Measurements from ENCODE around the gene RHOC. TPM values are rescaled to one million over a fixed set of nuclear protein-coding genes. Genes with fewer than 3 reads are reported as not detected.
A peak's percentile ranks its signal among the peaks of the same experiment; 100 is the strongest.

Gene RHOC
- total RNA-seq, 1 experiment from 2014 or later, result 253 TPM

- peaks cover 41% of the 10 kb centered on the region for H3K36me3 Mint-ChIP-seq (ENCODE audit: insufficient read depth, unreplicated experiment)
- no peak for DNase-seq (ENCODE audit: unreplicated experiment)
- BruUV-seq (replicated peaks), result no TSS peak
- intact Hi-C loops (cut with micrococcal nuclease), result no loop called here
- H3K27ac Mint-ChIP-seq (ENCODE audit: low read depth, unreplicated experiment), result peak overlapping the region; percentile 91
- H3K4me1 Mint-ChIP-seq (ENCODE audit: insufficient read depth, unreplicated experiment), result peaks cover 59% of the 10 kb centered on the region
- peak overlapping the region; percentile 78 for H3K4me3 Mint-ChIP-seq (ENCODE audit: unreplicated experiment)
- H3K27me3 Mint-ChIP-seq (ENCODE audit: insufficient read depth, unreplicated experiment), result no peaks in the 10 kb centered on the region
- CTCF ChIA-PET, result interaction anchor here (0.7 to 2.1 kb wide), 7 partner anchors 9 to 313 kb away, joined by 3 to 14 read pairs (median 5); partner anchors contain the start of gene MOV10
- POLR2A ChIA-PET, result interaction anchor here (0.6 to 7.7 kb wide), 19 partner anchors 10 to 368 kb away, joined by 3 to 75 read pairs (median 5); partner anchors contain the start of genes CAPZA1, CTTNBP2NL, LRIG2 and MOV10
- no peak for TF ChIP-seq CTCF (IDR thresholded peaks at IDR 0.05; ENCODE audit: unreplicated experiment)
- H3K9me3 Mint-ChIP-seq (ENCODE audit: unreplicated experiment), result no peaks in the 10 kb centered on the region
These were observed 2.5 kb downstream of the RHOC start for GRCh38 chr1:112704391-112704933.

GRCh38 chr1:112703706-112704105, 3.2 kb downstream of the RHOC start:
- DNase-seq (ENCODE audit: unreplicated experiment), result no peak
- CTCF ChIA-PET, result interaction anchor here (0.8 to 2.1 kb wide), 5 partner anchors 13 to 312 kb away, joined by 3 to 14 read pairs (median 5); partner anchors contain the start of gene MOV10
- no peaks in the 10 kb centered on the region for H3K9me3 Mint-ChIP-seq (ENCODE audit: unreplicated experiment)
- peaks cover 66% of the 10 kb centered on the region for H3K4me1 Mint-ChIP-seq (ENCODE audit: insufficient read depth, unreplicated experiment)
- intact Hi-C loops (cut with micrococcal nuclease), result no loop called here
- no peaks in the 10 kb centered on the region for H3K27me3 Mint-ChIP-seq (ENCODE audit: insufficient read depth, unreplicated experiment)
- peak overlapping the region; percentile 39 for H3K27ac Mint-ChIP-seq (ENCODE audit: low read depth, unreplicated experiment)
- BruUV-seq (replicated peaks), result no TSS peak
- POLR2A ChIA-PET, result interaction anchor here (0.5 to 7.7 kb wide), 9 partner anchors 16 to 1353 kb away, joined by 3 to 75 read pairs (median 7); partner anchors contain the start of genes CAPZA1, CTTNBP2NL, MOV10 and ST7L
- peaks cover 49% of the 10 kb centered on the region for H3K36me3 Mint-ChIP-seq (ENCODE audit: insufficient read depth, unreplicated experiment)
- H3K4me3 Mint-ChIP-seq (ENCODE audit: unreplicated experiment), result peak overlapping the region; percentile 78
- no peak for TF ChIP-seq CTCF (IDR thresholded peaks at IDR 0.05; ENCODE audit: unreplicated experiment)

- Mint-ChIP-seq H3K36me3 (ENCODE audit: insufficient read depth, unreplicated experiment) (peaks cover 53% of the 10 kb centered on the region), H3K9me3 (ENCODE audit: unreplicated experiment) (no peaks in the 10 kb centered on the region), H3K4me1 (ENCODE audit: insufficient read depth, unreplicated experiment) (peaks cover 63% of the 10 kb centered on the region), H3K27ac (ENCODE audit: low read depth, unreplicated experiment) (peak overlapping the region; percentile 39), H3K4me3 (ENCODE audit: unreplicated experiment) (no peak overlapping the region), H3K27me3 (ENCODE audit: insufficient read depth, unreplicated experiment) (no peaks in the 10 kb centered on the region)
- CTCF ChIA-PET, result interaction anchor here (0.7 to 1.4 kb wide), 3 partner anchors 14 to 102 kb away, joined by 3 to 8 read pairs (median 5); no protein-coding TSS in a partner anchor
- TF ChIP-seq CTCF (IDR thresholded peaks at IDR 0.05; ENCODE audit: unreplicated experiment), result no peak
- POLR2A ChIA-PET, result interaction anchor here (0.8 to 7.7 kb wide), 4 partner anchors 15 to 308 kb away, joined by 3 to 75 read pairs (median 54); partner anchors contain the start of genes CTTNBP2NL and MOV10
- intact Hi-C loops (cut with micrococcal nuclease), result no loop called here
- BruUV-seq (replicated peaks), result no TSS peak
- no peak for DNase-seq (ENCODE audit: unreplicated experiment)
These were observed 4.3 kb downstream of the RHOC start for GRCh38 chr1:112702420-112703261.

- intact Hi-C loops (cut with micrococcal nuclease), result no loop called here
- Mint-ChIP-seq H3K27ac (ENCODE audit: low read depth, unreplicated experiment) (peak overlapping the region; percentile 27), H3K4me1 (ENCODE audit: insufficient read depth, unreplicated experiment) (peaks cover 59% of the 10 kb centered on the region), H3K36me3 (ENCODE audit: insufficient read depth, unreplicated experiment) (peaks cover 53% of the 10 kb centered on the region), H3K4me3 (ENCODE audit: unreplicated experiment) (no peak overlapping the region), H3K9me3 (ENCODE audit: unreplicated experiment) (no peaks in the 10 kb centered on the region), H3K27me3 (ENCODE audit: insufficient read depth, unreplicated experiment) (no peaks in the 10 kb centered on the region)
- CTCF ChIA-PET, result interaction anchor here (0.7 kb wide), 2 partner anchors 74 to 102 kb away, joined by 3 to 5 read pairs; no protein-coding TSS in a partner anchor
- POLR2A ChIA-PET, result interaction anchor here (0.8 to 7.7 kb wide), 4 partner anchors 15 to 307 kb away, joined by 3 to 75 read pairs (median 54); partner anchors contain the start of genes CTTNBP2NL and MOV10
- BruUV-seq (replicated peaks), result no TSS peak
- no peak for DNase-seq (ENCODE audit: unreplicated experiment)
- no peak for TF ChIP-seq CTCF (IDR thresholded peaks at IDR 0.05; ENCODE audit: unreplicated experiment)
These were observed 4.9 kb downstream of the RHOC start for GRCh38 chr1:112702067-112702395.

All from MCF 10A (cell line).